DMS 273 (cell line): ENCODE results near the gene TIA1.

ENCODE experiments used
- DNase-seq: peaks from one replicate; lab custom pipeline; 2025; ENCODE audit not compliant: unreplicated experiment; lab: John Stamatoyannopoulos, UW

Gene TIA1

GRCh38 chr2:70161069-70161534, 87.3 kb downstream of the TIA1 start:
- DNase-seq, result no peak

- no peak for DNase-seq
Measured at GRCh38 chr2:70160545-70160944, 87.9 kb downstream of the TIA1 start.
